Endothelial cell (in vitro differentiated cells): ENCODE data around the gene SLC22A15. TPM values are rescaled to one million over a fixed set of nuclear protein-coding genes. Genes with fewer than 3 reads are reported as not detected.

Source experiments
- DNase-seq: peaks from one replicate; pipeline ENCODE4 v3.0.0; 2021; ENCODE audit warnings: low spot score
- H3K27ac Mint-ChIP-seq: one replicate; pipeline ENCODE4 v1.8.0; 2021; ENCODE audit warnings: mixed read lengths, inconsistent platforms; ENCODE audit not compliant: unreplicated experiment
- H3K27me3 Mint-ChIP-seq: one replicate; pipeline ENCODE4 v1.8.0; 2021; ENCODE audit warnings: mild to moderate bottlenecking, moderate library complexity, mixed read lengths, inconsistent platforms; ENCODE audit not compliant: unreplicated experiment
- H3K36me3 Mint-ChIP-seq: one replicate; pipeline ENCODE4 v1.8.0; 2021; ENCODE audit warnings: mild to moderate bottlenecking, low read depth, mixed read lengths, inconsistent platforms; ENCODE audit not compliant: unreplicated experiment
- H3K4me1 Mint-ChIP-seq: one replicate; pipeline ENCODE4 v1.8.0; 2021; ENCODE audit warnings: mild to moderate bottlenecking, mixed read lengths, inconsistent platforms; ENCODE audit not compliant: unreplicated experiment
- H3K4me3 Mint-ChIP-seq: one replicate; pipeline ENCODE4 v1.8.0; 2021; ENCODE audit warnings: mild to moderate bottlenecking, mixed read lengths, inconsistent platforms; ENCODE audit not compliant: unreplicated experiment
- H3K9me3 Mint-ChIP-seq: one replicate; pipeline ENCODE4 v1.8.0; 2021; ENCODE audit warnings: mixed read lengths, inconsistent platforms; ENCODE audit not compliant: unreplicated experiment
- CTCF ChIP-seq: fragments of 200-600 bp; sonication (generic); IDR thresholded peaks from one replicate; pipeline ENCODE4 v1.5.0; 2021; ENCODE audit warnings: antibody characterized with exemption; ENCODE audit not compliant: unreplicated experiment
- total RNA-seq: library from RNA; stranded (reverse); fragmentation: NEBNext Ultra II Directional; extraction: Animal tissue kit (Norgen Biotek cat#: 25700); gene quantifications from one replicate; pipeline ENCODE4 v1.2.1, GENCODE V29; 2021; ENCODE audit not compliant: unreplicated experiment

SLC22A15 gene
- total RNA-seq, 1 donor from 2014 or later: 21.9 TPM

GRCh38 chr1:116015679-116016078, 39.4 kb downstream of the SLC22A15 start:
- no peaks in the 10 kb centered on the region for H3K4me1 Mint-ChIP-seq
- no peaks in the 10 kb centered on the region for H3K9me3 Mint-ChIP-seq

DNA sequence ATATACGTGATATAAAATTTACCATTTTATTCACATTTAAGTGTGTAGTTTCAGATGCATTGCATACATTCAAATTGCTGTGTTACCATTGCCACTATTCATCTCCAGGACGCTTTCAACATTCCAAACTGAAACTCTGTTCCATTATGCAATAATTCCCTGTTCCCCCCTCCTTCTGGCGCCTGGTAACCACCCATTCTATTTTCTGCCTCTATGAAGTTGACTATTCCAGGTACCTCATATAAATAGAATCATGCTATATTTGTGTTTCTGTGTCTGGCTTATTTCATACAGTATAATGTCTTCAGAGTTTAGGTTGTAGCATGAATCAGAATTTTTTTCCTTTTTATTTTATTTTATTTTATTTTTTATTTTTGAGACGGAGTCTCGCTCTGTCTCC, 41.7 kb downstream of the SLC22A15 start:
- H3K27me3 Mint-ChIP-seq: peaks cover 1% of the 10 kb centered on the region
- no peak overlapping the region for H3K4me3 Mint-ChIP-seq
- H3K27ac Mint-ChIP-seq: no peak overlapping the region
- no peaks in the 10 kb centered on the region for H3K9me3 Mint-ChIP-seq
- no peaks in the 10 kb centered on the region for H3K4me1 Mint-ChIP-seq
- DNase-seq: no peak
- no peak for TF ChIP-seq CTCF
- H3K36me3 Mint-ChIP-seq: peaks cover 3% of the 10 kb centered on the region

More at GRCh38 chr1:116015679-116016078, 39.4 kb downstream of the SLC22A15 start:
- no peak overlapping the region for H3K4me3 Mint-ChIP-seq
- peaks cover 7% of the 10 kb centered on the region for H3K36me3 Mint-ChIP-seq
- TF ChIP-seq CTCF: no peak
- H3K27me3 Mint-ChIP-seq: peaks cover 1% of the 10 kb centered on the region
- no peak overlapping the region for H3K27ac Mint-ChIP-seq
- DNase-seq: no peak

DNA sequence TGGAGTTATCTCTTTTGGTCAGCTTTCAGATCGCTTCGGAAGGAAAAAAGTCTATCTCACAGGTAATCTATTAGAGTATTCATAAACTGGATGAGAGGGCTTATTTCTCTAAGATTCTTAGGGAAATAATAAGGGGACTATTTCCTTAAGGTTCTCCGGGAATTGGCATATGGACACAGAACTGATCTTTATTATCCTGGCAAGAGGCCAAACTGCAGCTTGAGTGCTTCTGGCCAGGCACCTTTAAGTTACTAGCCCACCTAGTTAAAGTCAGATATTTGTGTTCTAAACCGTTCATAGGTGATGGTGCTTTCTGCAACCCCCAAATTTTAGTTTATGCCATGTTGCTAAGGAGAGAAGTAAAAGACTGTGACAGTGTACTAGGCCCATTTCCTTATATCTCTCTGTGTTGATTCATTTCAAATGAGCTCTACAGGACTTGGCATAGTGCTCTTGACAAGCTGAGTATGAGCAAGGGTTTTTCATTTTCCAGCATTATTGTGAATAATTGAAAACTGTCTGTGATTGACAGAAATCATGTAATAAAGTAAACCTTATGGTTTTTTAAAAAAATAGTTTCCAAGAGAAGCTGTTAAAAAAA, 43.4 kb downstream of the SLC22A15 start:
- Mint-ChIP-seq H3K4me1 (no peaks in the 10 kb centered on the region), H3K27me3 (peaks cover 1% of the 10 kb centered on the region), H3K9me3 (no peaks in the 10 kb centered on the region), H3K36me3 (peaks cover 7% of the 10 kb centered on the region), H3K27ac (no peak overlapping the region), H3K4me3 (no peak overlapping the region)
- TF ChIP-seq CTCF: no peak
- DNase-seq: no peak

GRCh38 chr1:116020668-116021272, 44.5 kb downstream of the SLC22A15 start:
- Mint-ChIP-seq H3K27ac (no peak overlapping the region), H3K9me3 (no peaks in the 10 kb centered on the region), H3K36me3 (peaks cover 7% of the 10 kb centered on the region), H3K4me3 (no peak overlapping the region), H3K27me3 (peaks cover 1% of the 10 kb centered on the region), H3K4me1 (no peaks in the 10 kb centered on the region)
- peak; percentile 67 for DNase-seq
- TF ChIP-seq CTCF: peak; percentile 87

GRCh38 chr1:116024626-116025025, 48.3 kb downstream of the SLC22A15 start:
- Mint-ChIP-seq H3K36me3 (peaks cover 11% of the 10 kb centered on the region), H3K9me3 (no peaks in the 10 kb centered on the region), H3K4me3 (no peak overlapping the region), H3K4me1 (no peaks in the 10 kb centered on the region), H3K27me3 (peaks cover 1% of the 10 kb centered on the region), H3K27ac (no peak overlapping the region)
- TF ChIP-seq CTCF: no peak
- no peak for DNase-seq
